Caco-2 (cell line): ENCODE data around the gene LRPAP1. TPM values are rescaled to one million over a fixed set of nuclear protein-coding genes. Genes with fewer than 3 reads are reported as not detected.

Experiments used
- BruUV-seq: library from RNA; stranded (reverse); fragments of 400-500 nt; replicated peaks from 2 replicates; lab custom pipeline; 2021; lab: Mats Ljungman, UMichigan
- CTCF ChIA-PET: fragments of 300-600 bp; sonication (Branson Sonifier 250); formaldehyde crosslinking; loops from one replicate; lab custom pipeline; 2022; ENCODE audit warnings: antibody characterized with exemption; lab: Charles Lee
- POLR2A ChIA-PET: fragments of 300-600 bp; sonication (Branson Sonifier 250); formaldehyde crosslinking; loops from one replicate; lab custom pipeline; 2022; ENCODE audit warnings: antibody characterized with exemption; lab: Charles Lee
- DNase-seq, 2 experiments: peaks; one replicate each; pipeline versions ENCODE4 v3.0.0 to v3.0.0-alpha.2; 2020 to 2022
- H3K27me3 ChIP-seq: replicated peaks from 2 replicates; pipeline ENCODE4 v1.6.0; 2011; ENCODE audit warnings: low read length; ENCODE audit not compliant: control insufficient read depth, insufficient read depth
- H3K36me3 ChIP-seq: 2 replicates; pipeline ENCODE4 v1.5.1; 2011; ENCODE audit warnings: low read length; ENCODE audit not compliant: control insufficient read depth, insufficient read depth
- H3K4me1 ChIP-seq: fragments of 250-450 bp; sonication (Bioruptor Pico); 2 replicates; pipeline ENCODE4 v1.5.1; 2020; ENCODE audit warnings: mild to moderate bottlenecking
- H3K4me3 ChIP-seq: 2 replicates; pipeline ENCODE4 v1.5.1; 2011; ENCODE audit warnings: low read depth, mild to moderate bottlenecking, control low read depth, low read length
- H3K9me3 ChIP-seq: fragments of 250-450 bp; sonication (Bioruptor Pico); 2 replicates; pipeline ENCODE4 v1.5.1; 2020; ENCODE audit warnings: mild to moderate bottlenecking, moderate library complexity
- H3K27ac Mint-ChIP-seq: one replicate; pipeline ENCODE4 v1.8.0; 2022; ENCODE audit warnings: mixed read lengths; ENCODE audit not compliant: unreplicated experiment
- H3K27me3 Mint-ChIP-seq: one replicate; pipeline ENCODE4 v1.8.0; 2022; ENCODE audit warnings: mixed read lengths; ENCODE audit not compliant: insufficient read depth, unreplicated experiment
- H3K36me3 Mint-ChIP-seq: one replicate; pipeline ENCODE4 v1.8.0; 2022; ENCODE audit warnings: mild to moderate bottlenecking, mixed read lengths; ENCODE audit not compliant: insufficient read depth, unreplicated experiment
- H3K4me1 Mint-ChIP-seq: one replicate; pipeline ENCODE4 v1.8.0; 2022; ENCODE audit warnings: low read depth, mixed read lengths; ENCODE audit not compliant: unreplicated experiment
- H3K4me3 Mint-ChIP-seq: one replicate; pipeline ENCODE4 v1.8.0; 2022; ENCODE audit warnings: mild to moderate bottlenecking, moderate library complexity, mixed read lengths; ENCODE audit not compliant: unreplicated experiment
- H3K9me3 Mint-ChIP-seq: one replicate; pipeline ENCODE4 v1.8.0; 2022; ENCODE audit warnings: mixed read lengths; ENCODE audit not compliant: unreplicated experiment
- intact Hi-C: fragments of 100-400 bp; cut with micrococcal nuclease; formaldehyde crosslinking; loops from one replicate; pipeline ENCODE4 v1.10.0; 2022; ENCODE audit not compliant: unreplicated experiment
- total RNA-seq: library from RNA; stranded (reverse); gene quantifications from 2 replicates; pipeline ENCODE4 v1.2.3, GENCODE V29; 2022
- TF ChIP-seq, protein P1 (sequence below), 2 experiments: fragments of 200-600 bp in 1 of 2; IDR thresholded peaks; 1 replicate in 1 of 2; 2 replicates in 1 of 2; pipeline versions ENCODE4 v1.5.1 to v1.8.0; 2011 to 2022; ENCODE audit warnings: antibody characterized with exemption in 1 of 2, control low read depth in 1 of 2, inconsistent platforms in 1 of 2, low read depth in 1 of 2, low read length in 1 of 2, mild to moderate bottlenecking in 1 of 2, moderate library complexity in 1 of 2; ENCODE audit not compliant: insufficient read depth in 1 of 2, severe bottlenecking in 1 of 2, unreplicated experiment in 1 of 2

The LRPAP1 gene
- total RNA-seq, 1 experiment from 2014 or later: 224 TPM

DNA sequence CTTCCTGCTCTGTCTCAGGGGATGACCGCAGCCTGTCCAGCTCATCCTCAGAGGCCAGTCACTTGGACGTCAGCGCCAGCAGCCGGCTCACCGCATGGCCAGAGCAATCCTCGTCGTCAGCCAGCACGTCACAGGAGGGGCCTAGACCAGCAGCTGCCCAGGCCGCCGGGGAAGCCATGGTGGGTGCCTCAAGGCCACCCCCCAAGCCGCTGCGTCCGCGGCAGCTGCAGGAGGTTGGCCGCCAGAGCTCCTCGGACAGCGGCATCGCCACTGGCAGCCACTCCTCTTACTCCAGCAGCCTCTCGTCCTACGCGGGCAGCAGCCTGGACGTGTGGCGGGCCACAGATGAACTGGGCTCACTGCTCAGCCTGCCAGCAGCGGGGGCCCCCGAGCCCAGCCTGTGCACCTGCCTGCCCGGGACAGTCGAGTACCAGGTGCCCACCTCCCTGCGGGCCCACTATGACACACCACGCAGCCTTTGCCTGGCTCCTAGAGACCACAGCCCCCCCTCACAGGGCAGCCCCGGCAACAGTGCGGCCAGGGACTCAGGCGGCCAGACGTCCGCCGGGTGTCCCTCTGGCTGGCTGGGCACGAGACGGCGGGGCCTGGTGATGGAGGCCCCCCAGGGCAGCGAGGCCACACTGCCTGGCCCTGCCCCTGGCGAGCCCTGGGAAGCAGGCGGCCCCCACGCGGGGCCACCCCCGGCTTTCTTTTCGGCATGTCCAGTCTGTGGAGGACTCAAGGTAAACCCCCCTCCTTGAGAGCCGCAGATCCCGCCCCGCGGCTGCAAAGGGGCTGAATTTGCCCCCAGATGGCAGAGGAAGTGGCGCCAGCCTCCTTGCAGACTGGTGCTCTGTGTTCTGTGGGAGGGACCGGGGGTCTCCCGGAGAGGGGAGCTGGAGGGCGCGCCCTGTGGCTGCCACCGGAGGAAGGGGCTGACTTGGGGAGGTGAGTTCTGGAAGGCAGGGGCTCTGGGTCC lies 39.2 kb downstream of the LRPAP1 start:
- no peaks in the 10 kb centered on the region for H3K9me3 Mint-ChIP-seq
- peaks cover 15% of the 10 kb centered on the region for H3K27me3 Mint-ChIP-seq
- ChIA-PET POLR2A (interaction anchor here (0.6 kb wide), 2 partner anchors 186 to 463 kb away, joined by 3 to 7 read pairs; no protein-coding TSS in a partner anchor), CTCF (no interaction called here)
- Histone ChIP-seq H3K4me1 (0 out of 2 replicates have a peak, but pooled peaks cover 3% of the 10 kb centered on the region), H3K4me3 (no peak overlapping the region), H3K27me3 (no peaks in the 10 kb centered on the region), H3K9me3 (no peaks in the 10 kb centered on the region), H3K36me3 (no peaks in the 10 kb centered on the region)
- H3K27ac Mint-ChIP-seq: no peak overlapping the region
- DNase-seq: no peak
- peaks cover 55% of the 10 kb centered on the region for H3K36me3 Mint-ChIP-seq
- BruUV-seq: no TSS peak
- TF ChIP-seq, protein P1, sequence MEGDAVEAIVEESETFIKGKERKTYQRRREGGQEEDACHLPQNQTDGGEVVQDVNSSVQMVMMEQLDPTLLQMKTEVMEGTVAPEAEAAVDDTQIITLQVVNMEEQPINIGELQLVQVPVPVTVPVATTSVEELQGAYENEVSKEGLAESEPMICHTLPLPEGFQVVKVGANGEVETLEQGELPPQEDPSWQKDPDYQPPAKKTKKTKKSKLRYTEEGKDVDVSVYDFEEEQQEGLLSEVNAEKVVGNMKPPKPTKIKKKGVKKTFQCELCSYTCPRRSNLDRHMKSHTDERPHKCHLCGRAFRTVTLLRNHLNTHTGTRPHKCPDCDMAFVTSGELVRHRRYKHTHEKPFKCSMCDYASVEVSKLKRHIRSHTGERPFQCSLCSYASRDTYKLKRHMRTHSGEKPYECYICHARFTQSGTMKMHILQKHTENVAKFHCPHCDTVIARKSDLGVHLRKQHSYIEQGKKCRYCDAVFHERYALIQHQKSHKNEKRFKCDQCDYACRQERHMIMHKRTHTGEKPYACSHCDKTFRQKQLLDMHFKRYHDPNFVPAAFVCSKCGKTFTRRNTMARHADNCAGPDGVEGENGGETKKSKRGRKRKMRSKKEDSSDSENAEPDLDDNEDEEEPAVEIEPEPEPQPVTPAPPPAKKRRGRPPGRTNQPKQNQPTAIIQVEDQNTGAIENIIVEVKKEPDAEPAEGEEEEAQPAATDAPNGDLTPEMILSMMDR (IDR thresholded peaks at IDR 0.05; ENCODE audit: insufficient read depth in 1 of 2, low read depth in 1 of 2, low read length in 1 of 2, severe bottlenecking in 1 of 2, unreplicated experiment in 1 of 2): no peak
- intact Hi-C loops: no loop called here
- no peaks in the 10 kb centered on the region for H3K4me1 Mint-ChIP-seq
- no peak overlapping the region for H3K4me3 Mint-ChIP-seq

DNA sequence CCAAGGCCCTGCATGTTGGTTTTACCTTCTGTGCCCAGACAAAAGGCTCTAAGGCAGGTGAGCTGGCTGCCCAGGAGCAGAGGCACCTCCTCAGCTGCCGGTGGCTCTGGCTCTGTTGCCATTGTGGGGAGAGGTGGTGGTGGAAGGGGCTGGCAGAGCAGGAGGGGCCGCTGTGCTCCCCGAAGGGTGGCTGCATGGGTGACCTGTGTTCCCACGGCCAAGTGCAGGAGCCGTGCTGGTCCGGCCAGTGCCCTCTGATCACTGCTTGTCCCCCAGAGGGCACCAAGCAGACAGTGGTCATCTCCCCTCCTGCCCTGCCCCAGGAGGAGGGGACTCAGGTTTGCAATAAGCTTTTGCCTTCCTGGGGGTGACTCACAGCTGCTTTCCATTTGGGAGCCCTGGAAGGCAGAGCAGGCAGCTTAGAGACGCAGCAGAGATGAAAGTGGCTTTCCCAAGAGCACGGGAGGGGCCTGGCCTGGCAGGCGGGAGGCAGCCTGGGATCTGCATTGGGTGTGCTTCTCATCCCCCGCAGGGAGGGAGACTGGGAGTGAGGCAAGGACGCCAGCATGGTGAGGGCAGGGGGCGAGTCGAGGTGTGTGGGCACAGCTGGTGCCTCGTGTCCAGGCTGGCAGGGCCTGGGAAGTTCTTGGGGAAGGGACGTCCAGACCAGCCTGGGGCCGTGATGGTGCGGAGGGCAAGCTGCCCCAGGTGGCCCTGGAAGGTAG lies 40.4 kb downstream of the LRPAP1 start:
- CTCF ChIA-PET: no interaction called here

More for the DNA sequence above, 40.4 kb downstream of the LRPAP1 start:
- no peak overlapping the region for H3K4me3 Mint-ChIP-seq
- H3K27ac Mint-ChIP-seq: peak overlapping the region; percentile 70
- BruUV-seq: no TSS peak
- no peaks in the 10 kb centered on the region for H3K4me1 Mint-ChIP-seq
- intact Hi-C loops: no loop called here
- TF ChIP-seq, protein P1 (IDR thresholded peaks at IDR 0.05; ENCODE audit: insufficient read depth in 1 of 2, low read depth in 1 of 2, low read length in 1 of 2, severe bottlenecking in 1 of 2, unreplicated experiment in 1 of 2): no peak
- H3K36me3 Mint-ChIP-seq: peaks cover 51% of the 10 kb centered on the region
- 0 out of 2 replicates have a peak, but pooled peaks cover 3% of the 10 kb centered on the region for H3K4me1 ChIP-seq
- H3K9me3 Mint-ChIP-seq: no peaks in the 10 kb centered on the region
- POLR2A ChIA-PET: interaction anchor here (0.6 kb wide), 2 partner anchors 187 to 464 kb away, joined by 3 to 7 read pairs; no protein-coding TSS in a partner anchor
- H3K4me3 ChIP-seq: no peak overlapping the region
- DNase-seq: no peak
- peaks cover 15% of the 10 kb centered on the region for H3K27me3 Mint-ChIP-seq
- H3K9me3 ChIP-seq: no peaks in the 10 kb centered on the region
- H3K36me3 ChIP-seq: no peaks in the 10 kb centered on the region
- no peaks in the 10 kb centered on the region for H3K27me3 ChIP-seq
